ENCODE measurements around the gene STT3B.

Gene STT3B

DNA sequence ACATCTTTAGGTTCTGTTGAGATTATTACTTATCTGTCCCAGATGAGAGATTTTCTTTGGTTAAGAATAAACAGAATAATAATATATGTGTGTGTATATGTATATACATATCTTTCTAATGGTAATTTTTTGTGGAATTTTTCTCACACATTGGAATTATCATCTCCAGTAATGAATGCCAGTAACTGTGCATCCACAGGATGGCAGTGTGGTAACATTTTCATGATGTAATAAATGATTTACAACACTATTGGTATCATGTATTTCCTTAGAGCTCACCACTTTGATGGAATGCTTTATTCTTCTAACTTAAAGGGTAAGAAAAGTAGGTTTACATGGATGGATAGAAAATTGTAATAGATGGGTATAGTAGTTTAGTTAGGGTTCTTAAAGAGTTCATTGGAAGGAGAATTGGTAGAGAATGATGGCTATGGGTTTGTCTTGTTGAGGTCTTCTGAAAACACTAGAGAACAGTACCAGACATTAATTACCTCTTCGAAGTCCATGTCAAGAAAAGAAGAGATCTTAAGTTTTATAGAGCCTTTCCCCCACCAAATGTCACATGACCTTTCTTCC is 78.1 kb downstream of the STT3B start:
- peak; percentile 30 for DNase-seq

DNA sequence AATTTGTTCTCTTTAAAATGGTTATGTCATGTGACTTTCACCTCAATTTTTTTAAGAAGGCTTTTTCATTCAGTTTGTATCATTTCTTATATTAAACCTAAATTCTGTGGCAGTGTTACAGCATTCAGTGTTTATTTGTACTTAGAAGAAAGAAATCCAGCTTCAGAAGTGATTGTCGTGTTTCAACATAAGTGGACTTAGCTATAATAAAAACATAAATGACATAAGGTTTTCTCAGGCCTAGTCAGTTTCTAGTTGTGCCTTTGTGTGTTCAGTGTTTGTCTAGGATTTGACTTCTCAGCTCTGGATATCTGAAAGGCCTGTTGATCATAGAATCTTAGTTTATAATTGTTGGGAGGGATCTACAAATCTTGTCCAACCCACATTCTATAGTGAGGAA is 80.5 kb downstream of the STT3B start:
- DNase-seq = no peak

DNA sequence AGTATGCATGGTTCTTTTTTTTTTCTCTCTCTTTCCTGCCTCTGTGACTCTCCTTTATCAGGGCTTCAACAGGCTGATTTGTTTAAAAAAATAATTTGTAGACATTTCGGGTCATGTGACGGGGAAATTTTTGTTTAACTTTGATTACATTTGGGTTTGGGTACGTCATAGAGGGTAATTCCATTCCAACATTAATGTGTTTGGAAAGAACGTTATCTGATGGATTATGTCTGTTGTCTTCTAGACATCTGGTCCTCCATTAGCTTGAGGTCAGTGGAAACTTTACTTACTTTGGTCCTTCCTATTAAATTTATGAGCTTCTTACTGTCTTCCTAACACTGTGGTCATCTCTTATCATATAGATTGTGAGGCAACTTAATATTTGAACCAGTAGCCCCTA is 80.9 kb downstream of the STT3B start:
- DNase-seq = no peak

DNA sequence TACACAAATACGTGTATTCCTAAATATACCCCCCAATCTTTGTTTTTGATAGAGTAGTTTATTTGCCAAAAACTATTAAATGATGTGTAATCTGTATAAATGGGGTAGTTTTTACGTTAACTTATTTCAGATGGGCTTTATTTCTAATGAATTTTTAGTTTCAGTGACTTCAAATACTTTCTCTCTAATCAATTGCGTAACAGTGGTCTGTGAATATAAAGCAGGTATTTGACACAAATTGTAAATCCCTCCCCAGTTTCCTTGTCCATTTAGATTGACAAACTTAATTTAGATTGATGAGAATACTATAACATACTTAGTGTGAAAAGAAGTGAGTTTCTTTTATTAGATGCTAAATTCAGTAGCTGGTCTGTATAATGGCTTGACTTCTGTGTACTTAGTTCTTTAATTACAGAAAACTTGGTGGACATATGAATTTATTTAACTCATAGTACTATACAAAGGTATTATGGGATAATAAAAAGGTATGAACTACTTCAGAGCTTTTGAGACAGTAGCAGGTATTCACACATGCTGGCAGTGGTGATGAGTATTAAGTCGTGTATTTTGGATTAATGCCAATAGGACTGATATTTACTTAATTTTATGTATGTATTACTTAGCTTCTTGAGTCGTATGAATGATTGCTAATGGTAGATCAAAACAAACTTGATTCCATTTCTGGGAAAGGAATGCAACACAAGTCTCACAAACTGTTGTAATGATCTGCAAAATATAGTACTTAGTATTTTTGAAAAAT is 81.6 kb downstream of the STT3B start:
- DNase-seq = no peak

DNA sequence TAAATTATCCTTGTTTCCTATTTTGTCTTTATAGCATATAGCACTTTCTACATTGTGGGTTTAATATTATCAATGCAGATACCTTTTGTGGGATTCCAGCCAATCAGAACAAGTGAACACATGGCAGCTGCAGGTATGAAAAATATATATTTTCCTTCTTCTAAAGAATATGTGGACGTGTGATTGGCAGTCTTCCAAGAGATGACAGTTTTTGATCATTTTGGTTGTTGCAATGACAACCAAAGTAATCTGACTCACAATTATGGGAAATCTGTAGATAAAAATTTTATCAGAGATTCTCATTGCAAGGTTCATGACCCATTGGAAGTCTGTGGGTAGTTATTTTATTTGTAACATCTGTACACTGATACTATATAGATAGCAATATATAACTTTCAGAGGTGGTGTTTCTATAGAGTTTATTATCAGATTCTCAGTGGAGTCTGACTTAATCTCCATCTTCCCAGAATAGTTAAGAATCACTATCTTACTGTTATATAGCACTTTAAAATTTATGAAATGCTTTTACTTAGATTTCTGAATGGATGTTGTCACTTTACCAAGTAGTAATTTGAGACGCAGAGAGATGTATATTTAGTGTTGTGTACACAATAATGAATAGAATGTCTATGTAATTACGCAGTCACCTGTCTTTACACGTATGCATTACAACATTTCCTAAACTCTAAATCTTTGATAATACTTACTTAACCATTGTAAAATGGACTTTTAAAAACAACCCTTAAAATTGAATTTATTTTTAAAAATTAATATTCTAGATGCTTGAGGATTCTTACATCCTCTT is 82.5 kb downstream of the STT3B start:
- no peak for DNase-seq

DNA sequence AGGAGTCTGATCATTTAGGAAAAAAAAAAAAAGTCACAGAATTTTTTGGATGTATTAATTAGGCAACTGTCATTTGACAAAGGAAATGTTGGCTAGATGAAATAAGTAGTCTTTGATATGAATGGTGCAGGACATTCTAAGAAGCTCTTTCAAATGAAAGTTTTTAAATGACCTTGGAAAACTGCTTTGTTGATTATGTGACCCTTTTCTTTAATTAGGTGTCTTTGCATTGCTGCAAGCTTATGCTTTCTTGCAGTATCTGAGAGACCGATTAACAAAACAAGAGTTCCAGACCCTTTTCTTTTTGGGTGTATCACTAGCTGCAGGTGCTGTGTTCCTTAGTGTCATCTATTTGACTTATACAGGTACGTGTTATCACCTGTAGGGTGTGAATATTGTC is 84.0 kb downstream of the STT3B start:
- DNase-seq = no peak

DNA sequence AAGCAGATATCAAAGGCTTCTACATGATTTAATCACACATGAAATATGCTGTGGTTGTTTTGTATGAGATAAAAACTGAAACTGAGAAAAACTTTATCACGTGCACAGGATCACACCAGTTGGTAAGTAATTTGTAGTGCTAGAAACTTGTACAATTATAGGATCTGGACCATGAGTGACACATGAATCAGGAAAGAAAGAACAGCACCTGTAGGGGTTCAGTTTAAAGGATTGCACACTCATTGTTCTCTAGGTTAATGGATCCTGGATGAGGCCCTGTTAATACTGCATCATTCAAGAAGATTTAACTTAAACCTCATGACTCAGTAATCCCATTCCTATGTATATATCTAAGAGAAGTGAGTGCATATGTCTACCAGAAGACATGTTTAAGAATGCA is 87.9 kb downstream of the STT3B start:
- DNase-seq = peak; percentile 21

DNA sequence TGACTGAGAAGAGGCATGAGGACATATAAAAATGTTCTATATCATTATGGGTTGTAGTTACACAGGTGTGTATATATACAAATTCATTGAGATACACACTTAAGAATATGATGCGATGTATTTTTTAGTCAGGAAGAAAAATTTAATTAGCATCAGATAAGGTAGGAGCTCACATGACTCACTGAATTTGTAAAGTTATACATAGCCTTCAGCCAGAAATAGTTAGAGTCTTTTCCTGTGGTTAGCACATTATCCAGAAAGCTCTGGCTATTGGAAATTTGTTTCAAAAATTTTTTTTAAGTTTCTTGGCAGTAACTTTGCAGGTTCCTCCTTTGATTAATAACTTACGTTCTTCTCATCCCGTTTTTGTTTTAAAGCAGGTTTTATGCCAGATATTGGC is 88.6 kb downstream of the STT3B start:
- peak; percentile 16 for DNase-seq

DNA sequence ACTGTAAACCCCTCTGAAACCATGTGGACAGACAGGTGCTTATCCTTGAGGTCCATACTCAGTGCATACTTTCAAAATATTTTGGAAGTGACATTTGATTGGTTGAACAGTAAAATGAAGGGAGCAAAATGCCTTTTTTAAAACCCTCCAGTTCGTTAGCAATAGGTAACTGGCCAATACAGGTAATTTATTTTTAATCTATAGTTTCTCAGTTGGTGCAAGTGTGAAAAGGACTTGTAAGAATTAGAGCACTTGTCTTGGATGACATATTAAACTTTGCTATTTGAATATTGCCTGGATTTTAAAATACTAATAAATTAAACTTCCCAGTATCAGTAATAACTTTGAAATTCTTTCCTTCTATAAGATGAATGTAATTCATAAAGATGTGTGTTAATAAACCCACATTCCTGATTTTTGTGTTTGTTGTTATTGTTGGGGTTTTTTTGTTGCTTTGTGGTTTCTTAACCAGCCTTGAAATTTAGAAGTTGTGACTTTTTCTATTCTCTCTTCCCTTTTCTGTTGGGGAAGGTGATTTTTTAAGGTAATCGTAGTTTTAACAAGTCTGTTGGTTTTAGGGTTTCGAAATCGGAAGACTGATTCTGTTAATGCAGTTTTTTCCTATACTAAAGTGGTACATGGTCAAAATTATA is 90.0 kb downstream of the STT3B start:
- no peak for DNase-seq

DNA sequence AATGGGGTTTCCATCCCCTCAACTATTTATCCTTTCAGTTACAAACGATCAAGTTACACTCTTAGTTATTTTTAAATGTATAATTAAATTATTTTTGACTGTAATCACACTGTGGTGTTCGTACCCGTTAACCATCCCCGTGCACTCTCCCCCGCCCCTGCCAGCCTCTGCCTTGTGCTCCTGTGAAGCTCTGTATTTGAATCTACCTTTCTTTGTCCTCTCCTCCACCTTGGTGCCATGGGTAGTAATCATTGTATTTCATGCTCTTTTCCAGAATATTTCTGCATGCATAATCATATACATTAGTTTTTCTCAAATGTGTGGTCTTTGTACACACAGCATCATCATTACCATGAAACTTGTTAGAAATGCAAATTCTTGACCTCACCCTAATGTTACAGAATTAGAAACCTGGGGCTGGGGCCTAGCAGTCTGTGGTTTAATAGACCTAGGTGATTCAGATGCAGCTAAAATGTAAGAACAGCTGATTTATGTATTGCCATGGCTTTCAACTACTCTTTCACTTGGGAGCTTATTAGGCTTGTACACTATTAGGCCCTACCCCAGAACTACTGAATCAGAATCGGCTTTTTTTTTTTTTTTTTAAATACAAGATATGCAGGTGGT is 91.5 kb downstream of the STT3B start:
- DNase-seq = no peak

DNA sequence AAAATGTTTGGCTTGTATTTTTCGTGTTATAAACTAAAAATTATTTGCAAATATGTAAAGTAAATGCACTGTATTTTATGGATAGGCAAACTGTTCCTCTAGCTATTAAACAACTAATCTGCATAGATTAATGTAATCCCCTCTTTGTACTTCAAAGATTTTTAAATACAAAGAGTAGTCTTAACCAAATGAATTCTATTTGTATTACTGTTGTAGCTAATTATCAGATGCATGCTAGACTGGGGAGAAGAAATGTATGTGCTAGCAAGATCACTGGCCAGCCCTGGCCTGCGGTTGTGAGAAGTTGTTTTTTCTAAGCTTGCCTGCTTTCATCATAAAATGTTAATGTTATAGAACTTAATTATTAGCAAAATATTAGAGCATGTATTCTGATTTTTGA is 92.6 kb downstream of the STT3B start:
- DNase-seq = no peak

DNA sequence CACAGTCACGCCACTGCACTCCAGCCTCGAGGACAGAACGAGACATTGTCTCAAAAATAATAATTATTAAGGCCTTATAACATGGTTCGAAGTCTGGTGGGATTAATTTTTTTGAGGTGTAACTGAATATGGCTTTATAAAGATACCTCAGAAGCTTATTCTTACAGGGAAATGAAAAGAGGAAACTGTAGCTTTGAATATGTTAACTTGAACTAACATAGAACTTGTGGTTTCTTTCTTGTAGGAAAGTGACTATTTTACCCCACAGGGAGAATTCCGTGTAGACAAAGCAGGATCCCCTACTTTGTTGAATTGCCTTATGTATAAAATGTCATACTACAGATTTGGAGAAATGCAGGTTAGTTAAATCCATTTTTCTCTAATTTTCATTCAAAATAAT is 96.3 kb downstream of the STT3B start:
- no peak for DNase-seq

DNA sequence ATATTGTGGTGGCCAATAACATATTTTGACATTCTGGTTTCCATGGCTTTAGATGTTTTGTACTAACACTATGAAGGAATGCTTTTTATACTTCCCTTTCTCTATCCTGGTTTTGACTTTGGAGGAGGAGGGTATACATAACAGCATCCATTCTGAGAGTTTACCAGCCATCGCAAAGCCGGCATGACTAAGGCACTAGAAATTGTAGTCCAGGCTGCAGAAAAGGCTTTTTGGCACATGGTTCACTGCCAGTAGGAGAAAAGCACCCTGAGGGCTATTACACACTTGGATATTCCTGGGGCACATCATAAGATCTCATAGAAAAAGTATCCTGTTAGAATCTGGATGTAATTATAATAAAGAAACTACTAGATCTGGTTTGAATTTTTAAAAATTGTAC is 101.8 kb downstream of the STT3B start:
- peak; percentile 69 for DNase-seq

DNA sequence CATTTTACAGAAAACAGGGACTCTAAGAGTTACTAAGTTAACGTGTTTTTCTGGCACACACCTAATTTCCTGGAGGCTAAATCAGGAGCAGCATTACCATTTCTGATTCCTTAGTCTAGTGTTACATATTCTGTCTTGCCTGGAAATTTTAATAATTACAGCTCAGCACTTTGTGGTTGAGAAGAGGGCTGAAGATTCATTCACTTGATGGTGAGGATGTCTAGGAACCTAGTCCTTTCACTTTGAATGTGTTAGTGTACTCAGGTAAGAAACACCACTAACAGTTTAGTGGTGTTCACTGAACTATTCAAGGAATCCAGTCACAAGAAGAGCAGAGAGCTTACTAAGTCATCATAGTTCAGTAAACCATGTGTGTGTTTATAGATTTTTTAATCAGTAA is 102.8 kb downstream of the STT3B start:
- DNase-seq = no peak

DNA sequence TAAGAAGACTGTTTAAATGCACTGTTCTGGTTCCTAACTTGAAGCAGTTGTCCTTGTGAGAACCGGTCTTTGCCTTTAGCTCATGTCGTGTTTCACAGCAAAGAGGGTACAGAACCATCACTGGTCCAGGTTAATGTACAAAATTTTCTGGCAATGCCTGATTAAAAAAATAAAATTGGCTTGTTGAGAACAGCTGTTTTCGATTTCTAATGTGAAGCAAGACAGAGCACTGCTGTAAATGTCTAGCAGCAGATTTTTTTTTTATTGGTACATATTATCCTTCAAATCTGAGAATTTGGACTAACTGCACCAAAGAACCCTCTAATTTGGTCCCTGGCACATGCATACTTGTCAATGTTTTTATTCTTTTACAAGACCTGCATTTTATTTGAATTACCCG is 103.3 kb downstream of the STT3B start:
- DNase-seq = no peak

DNA sequence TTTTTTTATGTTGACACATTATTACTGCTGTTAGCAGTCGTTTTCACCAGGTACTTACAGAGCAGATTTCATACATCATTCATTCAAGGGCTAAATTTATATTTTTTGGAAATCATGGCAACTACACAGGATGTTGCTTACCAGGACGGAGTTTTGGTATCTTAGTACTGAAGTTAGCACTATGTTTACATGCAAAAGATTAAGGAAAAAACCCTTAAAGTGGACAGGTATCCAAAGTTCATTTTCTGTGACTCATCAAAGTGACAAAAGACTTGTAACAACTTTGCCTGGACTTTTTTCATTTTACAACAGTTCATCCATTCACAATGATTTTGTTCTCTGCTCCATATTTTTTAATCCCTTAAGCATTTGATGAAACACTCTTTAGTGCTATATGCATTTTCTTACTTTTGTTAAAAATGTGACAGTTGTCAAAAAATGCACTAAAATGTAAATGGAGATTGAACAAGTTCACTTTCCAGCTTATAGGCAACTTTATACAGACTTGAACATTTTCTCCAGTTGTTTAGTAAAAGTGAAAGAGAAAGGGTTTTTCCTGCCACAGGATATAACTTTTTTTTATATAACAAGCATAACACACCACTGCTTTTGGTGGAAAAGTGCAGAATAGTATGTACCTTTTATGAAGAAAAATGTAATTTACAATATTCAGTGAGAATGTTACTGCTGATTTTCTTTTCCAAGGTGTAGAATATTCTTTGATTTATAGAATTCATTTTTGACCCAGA is 104.1 kb downstream of the STT3B start:
- no peak for DNase-seq

DNA sequence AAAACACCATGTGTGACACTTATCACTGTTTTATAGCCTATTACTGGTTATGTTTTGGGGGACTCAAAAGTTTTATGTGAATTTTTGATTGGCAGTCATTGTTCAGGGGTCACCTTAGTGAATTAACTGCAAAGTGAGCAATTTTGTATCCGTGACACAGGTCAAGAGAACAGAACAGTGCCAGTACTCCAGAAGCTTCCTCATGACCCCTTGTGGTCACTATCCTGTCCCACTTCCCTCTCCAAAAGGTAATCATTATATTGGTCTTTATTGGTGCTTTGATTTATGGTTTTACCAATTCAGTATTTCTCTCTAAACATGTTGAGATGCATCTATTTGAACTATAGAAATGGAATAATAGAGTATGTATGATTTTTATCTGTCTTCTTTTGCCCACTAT is 107.1 kb downstream of the STT3B start:
- no peak for DNase-seq

DNA sequence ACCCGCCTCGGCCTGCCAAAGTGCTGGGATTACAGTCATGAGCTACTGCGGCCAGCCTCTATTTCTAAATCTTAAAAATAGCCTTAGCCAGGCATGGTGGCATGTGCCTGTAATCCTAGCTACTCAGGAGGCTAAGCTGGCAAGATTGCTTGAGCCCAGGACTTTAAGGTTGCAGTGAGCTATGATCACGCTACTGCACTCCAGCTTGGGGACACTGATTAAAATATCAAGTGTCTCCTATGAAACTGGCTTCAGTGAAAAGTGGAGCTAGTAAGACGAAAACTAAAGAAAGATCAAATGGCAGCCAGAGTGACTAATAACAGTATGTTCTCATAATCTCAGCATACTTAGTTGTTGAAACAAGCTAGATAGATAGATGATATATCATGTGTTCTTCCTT is 112.5 kb downstream of the STT3B start:
- no peak for DNase-seq

DNA sequence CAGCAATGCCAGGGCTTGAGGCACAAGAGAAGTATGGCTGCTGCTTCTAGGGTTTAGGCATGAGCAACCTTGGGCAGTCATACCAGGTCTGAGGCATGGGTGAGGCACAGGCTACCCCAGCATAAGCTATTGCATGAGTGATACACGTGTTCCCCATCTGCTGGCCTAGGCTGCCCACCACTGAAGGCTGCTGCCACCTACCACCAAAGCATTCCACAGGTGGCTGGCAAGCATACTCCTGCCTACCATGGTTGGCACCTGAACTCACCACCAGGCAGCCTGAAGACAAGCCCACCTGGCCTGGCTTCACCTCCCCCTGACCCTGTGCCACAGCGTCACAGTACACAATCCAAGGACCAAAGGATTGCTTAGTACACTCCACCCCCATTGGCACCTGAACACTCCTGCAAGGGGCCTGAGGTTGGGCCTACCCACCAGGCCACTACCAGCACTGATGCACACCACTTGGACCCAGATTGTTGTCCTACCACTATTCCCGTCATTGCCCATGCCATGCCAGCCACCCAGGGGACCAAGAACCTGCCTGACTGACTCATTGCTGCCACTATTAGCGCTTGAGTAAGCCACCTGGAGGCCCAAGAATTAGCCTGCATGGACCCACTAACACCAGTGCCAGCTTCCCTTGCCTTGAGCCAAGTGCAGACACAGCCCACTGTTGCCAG is 115.7 kb downstream of the STT3B start:
- DNase-seq = no peak

DNA sequence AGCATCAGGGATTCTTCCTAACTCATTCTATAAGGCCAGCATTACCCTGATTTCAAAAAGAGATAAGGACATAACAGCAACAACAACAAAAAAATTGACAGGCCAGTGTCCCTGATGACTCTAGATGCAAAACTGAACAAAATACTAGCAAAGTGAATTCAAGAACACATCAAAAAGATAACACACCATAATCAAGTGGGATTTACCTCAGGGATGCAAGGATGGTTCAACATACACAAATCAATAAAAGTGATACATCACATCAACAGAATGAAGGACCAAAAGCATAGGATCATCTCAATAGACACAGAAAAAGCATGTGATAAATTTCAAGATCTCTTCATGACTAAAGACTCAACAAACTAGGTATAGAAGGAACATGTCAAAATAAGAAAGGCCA is 119.6 kb downstream of the STT3B start:
- no peak for DNase-seq

DNA sequence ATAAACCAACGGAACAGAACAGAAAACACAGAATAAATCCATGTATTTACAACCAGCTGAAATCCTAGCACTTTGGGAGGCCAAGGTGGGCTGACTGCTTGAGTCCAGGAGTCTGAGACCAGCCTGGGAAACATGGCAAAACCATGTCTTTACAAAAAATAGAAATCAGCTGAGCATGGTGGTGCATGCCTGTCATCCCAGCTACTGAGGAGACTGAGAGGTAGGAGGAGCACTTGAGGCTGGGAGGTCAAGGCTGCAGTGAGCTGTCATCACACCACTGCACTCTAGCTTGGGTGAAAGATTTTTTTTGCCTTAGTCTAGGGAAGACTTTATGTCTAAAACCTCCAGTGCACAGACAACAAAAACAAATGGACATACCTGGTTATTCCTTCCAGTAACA is 120.7 kb downstream of the STT3B start:
- no peak for DNase-seq

DNA sequence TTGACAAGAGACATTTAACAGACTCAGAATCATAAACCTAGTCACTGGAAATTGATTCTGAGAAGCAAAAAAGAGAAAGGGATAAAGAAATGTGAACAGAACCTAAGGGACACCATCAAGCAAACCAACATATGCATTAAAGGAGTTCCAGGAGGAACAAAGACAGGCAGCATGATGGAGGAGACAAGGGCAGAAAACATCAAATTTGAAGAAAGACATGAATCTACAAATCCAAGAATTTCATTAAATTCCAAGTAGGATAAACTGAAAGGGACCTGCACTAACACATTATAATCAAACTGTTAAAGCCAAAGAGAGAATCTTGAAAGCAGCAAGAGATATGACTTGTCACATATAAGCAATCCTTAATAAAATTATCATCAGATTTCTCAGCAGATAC is 122.3 kb downstream of the STT3B start:
- no peak for DNase-seq

Measured in fibroblast of skin of right biceps (primary cell).